LHCN-M2 (cell line): ENCODE measurements around the gene ZCCHC4. TPM values are rescaled to one million over a fixed set of nuclear protein-coding genes. Genes with fewer than 3 reads are reported as not detected.

ENCODE experiments used
- DNase-seq: peaks from one replicate; pipeline ENCODE4 v3.0.0-alpha.2; 2012; ENCODE audit warnings: low read depth
- polyA plus RNA-seq: library from polyadenylated mRNA; unstranded; fragments of >200 nt; gene quantifications from one replicate; pipeline ENCODE4 v1.2.1, GENCODE V29; 2012; ENCODE audit warnings: missing spikeins
- total RNA-seq: library from RNA; depleted of rRNA; stranded (reverse); fragments of >200 nt; gene quantifications from 2 replicates; pipeline ENCODE4 v1.2.3, GENCODE V29; 2014; rRNA removed

Gene ZCCHC4
- total RNA-seq = 14.8 and 16.9 TPM in 2 replicates
- polyA plus RNA-seq = 3.9 TPM

DNA sequence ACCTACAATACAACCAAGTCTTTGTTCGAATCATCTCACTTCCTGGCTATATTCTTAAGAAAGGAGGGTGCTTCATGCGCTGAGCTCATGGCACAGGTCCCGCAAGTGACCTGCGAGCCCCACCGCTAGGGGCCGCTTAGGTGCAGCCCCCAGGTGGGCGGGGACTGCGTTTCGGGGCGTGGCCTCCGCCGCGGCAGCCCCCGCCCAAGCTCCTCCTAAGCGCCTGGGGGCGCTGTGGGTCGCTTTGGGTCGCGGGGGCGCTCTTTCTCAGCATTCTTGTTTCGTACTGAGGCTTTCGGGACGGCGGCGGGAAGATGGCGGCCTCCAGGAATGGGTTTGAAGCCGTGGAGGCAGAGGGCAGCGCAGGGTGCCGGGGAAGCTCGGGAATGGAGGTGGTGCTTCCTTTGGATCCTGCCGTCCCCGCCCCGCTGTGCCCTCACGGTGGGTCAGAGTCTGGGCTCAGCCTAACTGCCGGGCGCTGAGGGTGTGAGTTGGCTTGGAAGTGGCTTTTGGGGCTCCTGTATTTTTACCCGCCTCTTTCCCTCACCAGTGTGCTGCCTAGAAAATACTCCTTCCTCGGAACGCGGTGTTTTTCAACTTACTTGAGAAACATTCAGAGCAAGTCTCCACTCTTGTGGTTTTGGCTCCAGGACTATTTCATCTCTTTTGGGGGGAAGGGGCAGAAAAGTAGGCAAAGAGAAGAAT, at the start of gene ZCCHC4:
Gene ZCCHC4, plus strand, starts transcription at position 279 of the 705 bp plus-strand sequence. Its CDS starts 36 bp downstream, at position 315.
- peak; percentile 87 for DNase-seq

- no peak for DNase-seq
Measured at GRCh38 chr4:25271866-25272265, 40.7 kb upstream of the ZCCHC4 start.

DNA sequence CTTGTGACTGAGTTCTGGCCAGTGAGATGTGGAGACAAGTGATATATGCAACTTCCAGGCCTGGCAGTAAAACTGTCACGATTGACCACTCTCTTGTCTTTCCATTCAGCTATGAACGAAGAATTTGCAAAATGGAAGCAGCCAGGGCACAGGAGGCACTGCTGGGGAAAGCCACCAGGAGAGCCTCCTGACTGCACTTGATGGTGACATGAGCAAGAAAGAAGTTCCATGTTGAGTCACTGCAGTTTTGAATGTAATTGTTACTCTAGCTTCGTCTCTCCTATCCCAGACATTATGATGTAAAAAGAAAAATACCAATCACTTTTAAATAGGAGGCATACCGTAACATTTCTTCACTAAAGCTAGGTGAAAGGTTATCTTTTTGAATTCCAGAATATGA, 32.4 kb upstream of the ZCCHC4 start:
- DNase-seq = no peak

GRCh38 chr4:25283948-25284347, 28.6 kb upstream of the ZCCHC4 start:
- no peak for DNase-seq

DNA sequence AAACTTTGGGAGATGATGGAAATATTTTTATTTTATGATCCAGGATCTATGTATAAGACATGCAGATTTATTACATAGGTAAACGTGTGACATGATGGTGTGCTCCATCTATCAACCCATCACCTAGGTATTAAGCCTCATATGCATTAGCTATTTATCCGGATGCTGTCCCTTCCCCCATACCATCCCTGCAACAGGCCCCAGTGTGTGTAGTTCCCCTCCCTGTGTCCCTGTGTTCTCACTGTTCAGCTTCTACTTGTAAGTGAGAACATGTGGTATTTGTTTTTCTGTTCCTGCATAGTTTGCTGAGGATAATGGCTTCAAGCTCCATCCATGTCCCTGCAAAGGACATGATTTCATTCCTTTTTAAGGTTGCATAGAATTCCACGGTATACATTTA, 28.1 kb upstream of the ZCCHC4 start:
- DNase-seq = no peak

- DNase-seq = peak; percentile 31
Measured at GRCh38 chr4:25290490-25291067, 22.0 kb upstream of the ZCCHC4 start.

DNA sequence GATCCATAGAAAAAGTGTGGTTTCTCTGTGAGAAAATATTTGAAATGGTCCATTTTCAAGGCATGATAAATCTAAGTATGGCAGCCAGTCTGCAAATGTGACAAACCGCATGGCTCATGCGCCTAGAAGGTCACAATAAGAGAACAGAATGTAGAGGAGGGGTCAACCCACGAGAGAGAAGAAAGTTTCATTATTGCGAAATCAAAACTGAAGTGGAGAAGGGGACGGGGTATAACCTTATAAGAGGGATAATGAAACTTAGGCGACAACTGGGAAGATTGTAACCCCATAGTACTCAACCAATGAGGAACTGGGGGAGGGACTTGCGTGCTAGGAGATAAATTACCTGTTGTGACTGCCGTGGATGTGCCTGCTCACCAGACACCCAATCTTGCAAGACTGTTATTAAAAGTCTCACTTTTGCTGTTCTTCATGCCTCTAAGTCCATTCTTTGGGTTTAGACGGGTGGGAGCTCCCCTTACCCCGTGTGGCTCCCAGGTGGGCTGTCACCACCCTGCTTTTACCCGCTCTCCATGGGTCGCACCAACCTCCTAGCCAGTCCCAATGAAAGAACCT, 21.3 kb upstream of the ZCCHC4 start:
- no peak for DNase-seq

- no peak for DNase-seq
Measured at GRCh38 chr4:25297528-25298242, 14.9 kb upstream of the ZCCHC4 start.

- no peak for DNase-seq
Measured at GRCh38 chr4:25299476-25300203, 12.9 kb upstream of the ZCCHC4 start.

DNA sequence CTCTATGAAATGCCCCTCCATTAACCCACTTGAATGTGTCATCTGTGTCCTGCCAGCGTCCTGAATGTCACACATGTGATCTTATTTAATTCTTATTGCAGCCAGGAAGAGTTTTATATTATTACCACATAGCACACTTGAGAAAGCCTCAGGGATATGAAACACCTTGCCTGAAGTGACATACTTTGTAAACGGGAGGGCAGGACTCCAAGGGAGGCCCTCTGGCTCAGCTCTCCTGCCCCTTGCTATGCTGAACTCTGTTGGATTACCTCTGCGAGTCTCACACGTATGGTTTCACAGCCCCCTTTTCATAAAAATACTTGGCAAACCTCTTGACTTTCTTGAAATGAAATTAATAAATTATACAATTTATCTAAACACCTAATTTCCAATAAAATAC, 11.1 kb upstream of the ZCCHC4 start:
- no peak for DNase-seq

DNA sequence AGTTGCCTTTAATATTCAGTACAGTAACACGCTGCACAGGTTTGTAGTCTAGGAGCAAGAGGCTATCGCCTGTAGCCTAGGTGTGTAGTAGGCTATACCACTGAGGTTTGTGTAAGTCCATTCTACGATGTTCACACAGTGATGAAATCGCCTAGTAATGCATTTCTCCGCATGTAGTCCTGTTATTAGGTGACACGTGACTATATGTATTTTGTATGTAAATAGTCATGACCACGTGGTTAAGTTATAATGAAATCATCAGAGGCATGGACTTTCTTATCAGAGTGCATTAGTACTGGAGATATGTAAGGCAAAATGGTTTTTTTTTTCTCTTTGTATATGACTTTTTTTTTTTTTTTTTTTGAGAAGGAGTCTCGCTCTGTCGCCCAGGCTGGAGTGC, 9.9 kb upstream of the ZCCHC4 start:
- no peak for DNase-seq

DNA sequence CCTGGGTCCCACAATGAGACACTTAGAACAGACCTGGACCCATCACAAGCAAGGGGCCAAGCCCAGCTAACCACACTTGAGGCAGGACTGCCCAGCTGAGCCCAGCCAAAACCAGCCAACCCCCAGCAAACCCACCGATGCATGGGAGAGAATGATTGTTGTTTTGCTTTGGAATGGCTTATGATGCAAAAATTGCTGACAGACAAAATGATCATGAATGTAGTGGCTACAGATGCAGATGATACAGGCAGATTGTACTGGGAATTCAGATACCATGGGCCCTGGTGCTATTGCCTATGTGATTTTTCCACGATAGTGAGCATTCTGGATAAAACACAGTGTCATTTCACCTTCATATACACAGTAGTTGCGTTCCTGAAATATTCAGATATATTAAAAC, 9.0 kb upstream of the ZCCHC4 start:
- DNase-seq = no peak

DNA sequence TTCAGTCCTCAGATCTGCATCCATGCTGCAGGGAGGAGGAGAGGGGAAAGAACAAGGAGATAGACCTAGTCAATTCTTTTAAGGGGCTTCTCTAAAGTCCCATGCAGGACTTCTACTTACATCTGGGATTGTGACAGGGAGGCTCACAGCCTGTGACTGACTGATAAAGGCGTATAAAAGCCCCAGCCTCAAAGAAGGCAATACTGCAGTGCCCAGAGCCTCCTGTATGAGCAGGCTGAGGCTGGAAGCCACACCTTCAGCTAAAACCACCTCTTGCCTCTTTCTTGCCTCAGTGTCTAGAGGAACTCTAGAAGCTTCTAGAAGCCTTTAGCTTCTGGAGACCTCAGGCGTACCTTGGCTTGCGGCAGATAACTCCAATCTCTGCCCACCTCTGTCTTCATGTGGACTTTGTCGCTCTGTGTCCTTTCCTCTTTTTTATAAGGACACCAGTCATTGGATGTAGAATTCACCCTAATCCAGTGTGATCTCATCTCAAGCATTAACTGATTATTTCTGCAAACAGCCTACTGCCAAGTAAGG, 6.0 kb upstream of the ZCCHC4 start:
- DNase-seq = no peak

GRCh38 chr4:25307596-25307995, 5.0 kb upstream of the ZCCHC4 start:
- no peak for DNase-seq

DNA sequence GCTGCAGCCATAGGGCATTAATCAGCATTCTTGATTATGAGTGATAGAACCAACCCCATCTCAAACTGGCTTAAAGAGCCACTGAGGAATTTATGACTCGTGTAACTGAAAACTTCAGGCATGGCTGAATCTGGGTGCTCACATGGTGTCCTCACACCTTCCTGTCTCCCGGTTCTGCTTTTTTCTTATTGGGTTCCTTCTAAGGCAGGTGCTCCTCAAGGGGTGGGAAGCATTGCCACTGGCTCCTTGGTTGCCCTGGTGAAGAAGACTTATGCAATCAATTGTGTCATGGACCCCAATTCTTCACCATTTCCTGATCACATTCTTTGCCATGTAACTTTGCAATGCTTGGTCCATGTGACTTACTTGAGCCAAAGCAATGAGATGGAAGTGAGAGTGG, 4.3 kb upstream of the ZCCHC4 start:
- DNase-seq = no peak

- DNase-seq = peak; percentile 51
Measured at GRCh38 chr4:25308761-25309160, 3.8 kb upstream of the ZCCHC4 start.

DNA sequence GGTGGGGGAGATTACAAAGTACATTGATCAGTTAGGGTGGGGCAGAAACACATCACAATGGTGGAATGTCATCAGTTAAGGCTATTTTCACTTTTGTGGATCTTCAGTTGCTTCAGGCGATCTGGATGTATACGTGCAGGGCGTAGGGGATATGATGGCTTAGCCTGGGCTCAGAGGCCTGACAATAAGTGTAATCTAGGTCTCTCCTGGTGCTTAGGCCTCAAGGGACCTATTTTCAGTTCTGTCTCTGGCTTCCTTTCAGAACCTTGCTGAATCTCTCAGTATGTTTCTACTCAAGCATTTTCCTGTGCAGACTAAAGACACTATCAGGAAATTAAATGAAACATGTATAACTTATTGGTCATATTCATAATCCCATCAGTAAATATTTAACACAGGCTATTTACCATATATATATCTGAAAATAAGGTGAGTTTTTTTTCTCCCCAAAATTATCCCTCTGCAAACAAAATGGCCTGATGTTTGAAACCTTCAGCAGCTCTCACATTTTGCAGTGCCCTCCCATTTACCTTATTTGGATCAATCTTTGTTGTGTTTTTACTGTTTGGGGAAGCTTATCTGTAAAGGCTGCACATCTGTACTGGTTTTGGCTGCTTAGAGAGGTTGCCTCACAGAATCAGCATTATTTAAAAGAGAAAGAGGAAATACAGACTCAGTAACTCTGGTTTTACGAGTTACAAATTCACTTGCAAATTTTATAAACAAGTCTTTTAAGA, 2.3 kb upstream of the ZCCHC4 start:
- DNase-seq = no peak

GRCh38 chr4:25310803-25311166, 1.8 kb upstream of the ZCCHC4 start:
- DNase-seq = no peak

- DNase-seq = peak; percentile 13
Measured at GRCh38 chr4:25313201-25313895, 774 bp downstream of the ZCCHC4 start.

- peak; percentile 83 for DNase-seq
Measured at GRCh38 chr4:25320336-25320735, 7.8 kb downstream of the ZCCHC4 start.
